Neural progenitor cell (in vitro differentiated cells): ENCODE measurements around the gene REXO5. TPM values are rescaled to one million over a fixed set of nuclear protein-coding genes. Genes with fewer than 3 reads are reported as not detected.

ENCODE experiments used
- DNase-seq: peaks from one replicate; pipeline ENCODE4 v3.0.0-alpha.2; 2016; ENCODE audit warnings: low spot score
- H2AFZ ChIP-seq: fragments of 200-600 bp; sonication (generic); replicated peaks from 2 replicates; pipeline ENCODE4 v1.6.1; 2016; ENCODE audit warnings: antibody characterized with exemption
- H3F3A ChIP-seq: fragments of 200-600 bp; sonication (generic); 2 replicates; pipeline ENCODE4 v1.6.1; 2016; ENCODE audit warnings: antibody characterized with exemption, low read depth
- H3K27ac ChIP-seq: fragments of 200-600 bp; sonication (generic); 2 replicates; pipeline ENCODE4 v1.5.1; 2016; ENCODE audit warnings: mild to moderate bottlenecking
- H3K27me3 ChIP-seq: fragments of 200-600 bp; sonication (generic); 2 replicates; pipeline ENCODE4 v1.6.1; 2016; ENCODE audit warnings: mild to moderate bottlenecking, moderate library complexity
- H3K36me3 ChIP-seq: fragments of 200-600 bp; sonication (generic); 2 replicates; pipeline ENCODE4 v1.5.1; 2016
- H3K4me1 ChIP-seq: fragments of 200-600 bp; sonication (generic); 2 replicates; pipeline ENCODE4 v1.6.1; 2016; ENCODE audit warnings: mixed run types
- H3K4me2 ChIP-seq: fragments of 200-600 bp; sonication (generic); 2 replicates; pipeline ENCODE4 v1.6.1; 2016
- H3K4me3 ChIP-seq: fragments of 200-600 bp; sonication (generic); 2 replicates; pipeline ENCODE4 v1.5.1; 2016
- H3K79me2 ChIP-seq: fragments of 200-600 bp; sonication (generic); 2 replicates; pipeline ENCODE4 v1.6.1; 2016; ENCODE audit warnings: low read depth
- H3K9ac ChIP-seq: fragments of 200-600 bp; sonication (generic); 2 replicates; pipeline ENCODE4 v1.6.1; 2016
- H3K9me3 ChIP-seq: fragments of 200-600 bp; sonication (generic); 2 replicates; pipeline ENCODE4 v1.5.1; 2016; ENCODE audit warnings: low read depth
- H4K20me1 ChIP-seq: fragments of 200-600 bp; sonication (generic); 2 replicates; pipeline ENCODE4 v1.6.1; 2016; ENCODE audit warnings: low read depth
- H3K27ac Mint-ChIP-seq: 3 replicates; pipeline ENCODE4 v1.8.0; 2021; ENCODE audit warnings: mixed read lengths
- H3K27me3 Mint-ChIP-seq: 2 replicates; pipeline ENCODE4 v1.8.0; 2022; ENCODE audit warnings: low read depth, mild to moderate bottlenecking, inconsistent platforms, moderate library complexity, mixed read lengths; ENCODE audit not compliant: insufficient read depth
- H3K36me3 Mint-ChIP-seq: 3 replicates; pipeline ENCODE4 v1.8.0; 2021; ENCODE audit warnings: mixed read lengths
- H3K4me1 Mint-ChIP-seq: 3 replicates; pipeline ENCODE4 v1.8.0; 2021; ENCODE audit warnings: mixed read lengths
- H3K4me3 Mint-ChIP-seq: 3 replicates; pipeline ENCODE4 v1.8.0; 2021; ENCODE audit warnings: mild to moderate bottlenecking, moderate library complexity, mixed read lengths
- H3K9me3 Mint-ChIP-seq: 3 replicates; pipeline ENCODE4 v1.8.0; 2020; ENCODE audit warnings: mixed read lengths
- CTCF ChIP-seq: fragments of 200-600 bp; sonication (generic); IDR thresholded peaks from 2 replicates; pipeline ENCODE4 v1.5.1; 2017; ENCODE audit warnings: antibody characterized with exemption, mild to moderate bottlenecking
- EZH2 ChIP-seq: fragments of 200-600 bp; sonication (generic); IDR thresholded peaks from 2 replicates; pipeline ENCODE4 v1.6.1; 2017; ENCODE audit warnings: antibody characterized with exemption, mild to moderate bottlenecking, moderate library complexity
- EZH2phosphoT487 ChIP-seq: fragments of 200-600 bp; sonication (generic); IDR thresholded peaks from 2 replicates; pipeline ENCODE4 v1.6.1; 2017; ENCODE audit warnings: antibody characterized with exemption
- total RNA-seq: library from RNA; depleted of rRNA; stranded (reverse); fragments of >200 nt; gene quantifications from 2 replicates; pipeline ENCODE4 v1.2.3, GENCODE V29; 2015; ENCODE audit warnings: low replicate concordance

Gene REXO5
- total RNA-seq, 1 donor from 2014 or later = 13.1 TPM

- H3K27ac Mint-ChIP-seq = no peak overlapping the region
- H3K4me2 ChIP-seq = no peak overlapping the region
- H3F3A ChIP-seq = no peaks in the 10 kb centered on the region
- no peaks in the 10 kb centered on the region for H4K20me1 ChIP-seq
- H3K79me2 ChIP-seq = no peaks in the 10 kb centered on the region
- peaks cover 6% of the 10 kb centered on the region for H3K9me3 Mint-ChIP-seq
- H3K9ac ChIP-seq = no peak overlapping the region
- no peaks in the 10 kb centered on the region for H3K4me1 ChIP-seq
- H3K36me3 Mint-ChIP-seq = peaks cover 21% of the 10 kb centered on the region
- H3K4me3 ChIP-seq = no peak overlapping the region
- no peak overlapping the region for H3K27ac ChIP-seq
- no peak overlapping the region for H3K4me3 Mint-ChIP-seq
- no peak for TF ChIP-seq EZH2
- TF ChIP-seq EZH2phosphoT487 = no peak
- TF ChIP-seq CTCF = no peak
- no peaks in the 10 kb centered on the region for H3K27me3 Mint-ChIP-seq
- no peaks in the 10 kb centered on the region for H3K9me3 ChIP-seq
- H2AFZ ChIP-seq = no peak overlapping the region
- H3K36me3 ChIP-seq = peaks cover 11% of the 10 kb centered on the region
- no peak for DNase-seq
- H3K27me3 ChIP-seq = no peaks in the 10 kb centered on the region
- H3K4me1 Mint-ChIP-seq = no peaks in the 10 kb centered on the region
These were observed 24.0 kb downstream of the REXO5 start for GRCh38 chr16:20830372-20830771.

- TF ChIP-seq CTCF (no peak), EZH2 (no peak)
- Histone ChIP-seq H3K4me3 (no peak overlapping the region), H3K9me3 (no peaks in the 10 kb centered on the region), H3K4me2 (no peak overlapping the region), H3K4me1 (no peaks in the 10 kb centered on the region), H4K20me1 (no peaks in the 10 kb centered on the region), H3K9ac (no peak overlapping the region), H2AFZ (no peak overlapping the region), H3K36me3 (peaks cover 14% of the 10 kb centered on the region), H3F3A (no peaks in the 10 kb centered on the region), H3K79me2 (no peaks in the 10 kb centered on the region), H3K27ac (no peak overlapping the region), H3K27me3 (no peaks in the 10 kb centered on the region)
- Mint-ChIP-seq H3K9me3 (peaks cover 15% of the 10 kb centered on the region), H3K4me3 (no peak overlapping the region), H3K27me3 (no peaks in the 10 kb centered on the region), H3K27ac (no peak overlapping the region), H3K36me3 (peaks cover 39% of the 10 kb centered on the region), H3K4me1 (no peaks in the 10 kb centered on the region)
- no peak for DNase-seq
These were observed 26.8 kb downstream of the REXO5 start for GRCh38 chr16:20833086-20833485.

- H3K4me3 ChIP-seq = no peak overlapping the region
- Mint-ChIP-seq H3K4me1 (no peaks in the 10 kb centered on the region), H3K27me3 (no peaks in the 10 kb centered on the region), H3K36me3 (peaks cover 46% of the 10 kb centered on the region), H3K9me3 (peaks cover 15% of the 10 kb centered on the region), H3K27ac (no peak overlapping the region), H3K4me3 (no peak overlapping the region)
- peaks cover 14% of the 10 kb centered on the region for H3K36me3 ChIP-seq
- DNase-seq = no peak
- H3K27me3 ChIP-seq = no peaks in the 10 kb centered on the region
- H3K4me1 ChIP-seq = no peaks in the 10 kb centered on the region
- H2AFZ ChIP-seq = no peak overlapping the region
- H3K79me2 ChIP-seq = no peaks in the 10 kb centered on the region
- no peaks in the 10 kb centered on the region for H4K20me1 ChIP-seq
- no peak overlapping the region for H3K9ac ChIP-seq
- H3K27ac ChIP-seq = no peak overlapping the region
- TF ChIP-seq CTCF = no peak
- TF ChIP-seq EZH2 = no peak
- TF ChIP-seq EZH2phosphoT487 = no peak
- no peaks in the 10 kb centered on the region for H3K9me3 ChIP-seq
- H3F3A ChIP-seq = no peaks in the 10 kb centered on the region
- no peak overlapping the region for H3K4me2 ChIP-seq
These were observed 31.9 kb downstream of the REXO5 start for GRCh38 chr16:20838240-20838639.

- peaks cover 37% of the 10 kb centered on the region for H3K36me3 Mint-ChIP-seq
- H3K4me3 ChIP-seq = no peak overlapping the region
These were observed 33.2 kb downstream of the REXO5 start for GRCh38 chr16:20839504-20839903.

More at GRCh38 chr16:20839504-20839903, 33.2 kb downstream of the REXO5 start:
- no peak overlapping the region for H3K4me3 Mint-ChIP-seq
- Histone ChIP-seq H3K4me2 (no peak overlapping the region), H3K4me1 (no peaks in the 10 kb centered on the region), H3K79me2 (no peaks in the 10 kb centered on the region), H3K9ac (no peak overlapping the region), H3K36me3 (peaks cover 14% of the 10 kb centered on the region), H4K20me1 (no peaks in the 10 kb centered on the region), H3F3A (no peaks in the 10 kb centered on the region), H3K27ac (no peak overlapping the region), H2AFZ (no peak overlapping the region), H3K9me3 (no peaks in the 10 kb centered on the region), H3K27me3 (no peaks in the 10 kb centered on the region)
- no peaks in the 10 kb centered on the region for H3K27me3 Mint-ChIP-seq
- H3K9me3 Mint-ChIP-seq = peaks cover 13% of the 10 kb centered on the region
- TF ChIP-seq EZH2 = no peak
- H3K4me1 Mint-ChIP-seq = no peaks in the 10 kb centered on the region
- no peak overlapping the region for H3K27ac Mint-ChIP-seq
- DNase-seq = no peak
